Ishikawa (cell line): ENCODE results near the gene MAK.

Source experiments
- CEBPB ChIP-seq: IDR thresholded peaks from 2 replicates; pipeline ENCODE4 v1.6.1; 2012
- CREB1 ChIP-seq: IDR thresholded peaks from 2 replicates; pipeline ENCODE4 v1.6.1; 2012; ENCODE audit warnings: low read depth
- EGR1 ChIP-seq: IDR thresholded peaks from 2 replicates; pipeline ENCODE4 v1.6.1; 2012
- EP300 ChIP-seq: IDR thresholded peaks from 2 replicates; pipeline ENCODE4 v1.6.1; 2012; ENCODE audit warnings: borderline replicate concordance
- FOXM1 ChIP-seq: IDR thresholded peaks from 2 replicates; pipeline ENCODE4 v1.6.1; 2012; ENCODE audit warnings: low read depth, borderline replicate concordance
- MAX ChIP-seq: IDR thresholded peaks from 2 replicates; pipeline ENCODE4 v1.6.1; 2012
- NFIC ChIP-seq: IDR thresholded peaks from 2 replicates; pipeline ENCODE4 v1.6.1; 2012
- RAD21 ChIP-seq: IDR thresholded peaks from 2 replicates; pipeline ENCODE4 v1.6.1; 2012; ENCODE audit warnings: low read depth
- REST ChIP-seq: IDR thresholded peaks from 2 replicates; pipeline ENCODE4 v1.6.1; 2012; ENCODE audit warnings: low read depth, mild to moderate bottlenecking
- TAF1 ChIP-seq: IDR thresholded peaks from 2 replicates; pipeline ENCODE4 v1.6.1; 2012; ENCODE audit warnings: low read depth, mild to moderate bottlenecking
- TCF12 ChIP-seq: IDR thresholded peaks from 2 replicates; pipeline ENCODE4 v1.6.1; 2012; ENCODE audit warnings: low read depth
- TEAD4 ChIP-seq: IDR thresholded peaks from 2 replicates; pipeline ENCODE4 v1.6.1; 2012
- USF1 ChIP-seq: IDR thresholded peaks from 2 replicates; pipeline ENCODE4 v1.6.1; 2012
- YY1 ChIP-seq: IDR thresholded peaks from 2 replicates; pipeline ENCODE4 v1.6.1; 2012; ENCODE audit warnings: low read depth
- ZBTB7A ChIP-seq: IDR thresholded peaks from 2 replicates; pipeline ENCODE4 v1.6.1; 2012; ENCODE audit warnings: low read depth

MAK gene

GRCh38 chr6:10771371-10771894 lies 66.9 kb downstream of the MAK start:
- no peak for TF ChIP-seq EGR1
- no peak for TF ChIP-seq TCF12

GRCh38 chr6:10769419-10769818 lies 68.9 kb downstream of the MAK start:
- TF ChIP-seq TCF12 (no peak), CREB1 (no peak), EGR1 (no peak), REST (no peak), TEAD4 (no peak), NFIC (no peak), CEBPB (no peak), USF1 (no peak), TAF1 (no peak), FOXM1 (no peak), MAX (no peak), YY1 (no peak)

- TF ChIP-seq FOXM1 (no peak), CREB1 (no peak), RAD21 (no peak), TAF1 (no peak), CEBPB (no peak), REST (no peak), MAX (no peak), EP300 (no peak), NFIC (no peak), TCF12 (no peak), USF1 (no peak), TEAD4 (no peak)
Measured at GRCh38 chr6:10763006-10763405, 75.3 kb downstream of the MAK start.

GRCh38 chr6:10759884-10760329 lies 78.4 kb downstream of the MAK start:
- TF ChIP-seq CEBPB (no peak), REST (no peak), CREB1 (no peak), EGR1 (no peak), USF1 (no peak), EP300 (no peak), ZBTB7A (no peak), MAX (no peak), RAD21 (no peak), YY1 (no peak), NFIC (no peak), TCF12 (no peak), TAF1 (no peak), FOXM1 (no peak), TEAD4 (no peak)
